ENCODE results near the gene ARHGEF37. TPM values are rescaled to one million over a fixed set of nuclear protein-coding genes. Genes with fewer than 3 reads are reported as not detected.

ARHGEF37 gene
- total RNA-seq, 1 experiment from 2014 or later, result 0.64 TPM

GRCh38 chr5:149628221-149628620 lies 46.9 kb downstream of the ARHGEF37 start:
- peak; percentile 37 for DNase-seq (ENCODE audit: low spot score)
- H3K27ac ChIP-seq (ENCODE audit: low read depth, low read length, poor library complexity, severe bottlenecking), result no peak overlapping the region
- intact Hi-C loops (cut with micrococcal nuclease; ENCODE audit: unreplicated experiment), result no loop called here

GRCh38 chr5:149628846-149629388 lies 47.6 kb downstream of the ARHGEF37 start:
- no TSS peak for BruUV-seq (replicated peaks)
- H3K27ac ChIP-seq (ENCODE audit: low read depth, low read length, poor library complexity, severe bottlenecking), result no peak overlapping the region
- CTCF ChIA-PET, result interaction anchor here (0.9 kb wide), 1 partner anchor 10 kb away, joined by 5 read pairs; no protein-coding TSS in a partner anchor

More at GRCh38 chr5:149628221-149628620, 46.9 kb downstream of the ARHGEF37 start:
- CTCF ChIA-PET, result interaction anchor here (0.9 kb wide), 1 partner anchor 10 kb away, joined by 5 read pairs; no protein-coding TSS in a partner anchor
- BruUV-seq (replicated peaks), result no TSS peak
- no peak overlapping the region for H3K4me3 ChIP-seq (ENCODE audit: low read depth, low read length, poor library complexity, severe bottlenecking)
- no peaks in the 10 kb centered on the region for H3K36me3 ChIP-seq (ENCODE audit: insufficient read depth, low read length, poor library complexity, severe bottlenecking)
- TF ChIP-seq CTCF (conservative IDR thresholded peaks at IDR 0.05; ENCODE audit: low read depth, low read length), result no peak
- TF ChIP-seq EZH2 (IDR thresholded peaks at IDR 0.05; ENCODE audit: borderline replicate concordance, low read depth, low read length, poor library complexity, severe bottlenecking), result no peak
- no peaks in the 10 kb centered on the region for H3K9me3 ChIP-seq (ENCODE audit: low read depth, low read length, poor library complexity, severe bottlenecking)
- no peaks in the 10 kb centered on the region for H3K27me3 ChIP-seq (replicated peaks; ENCODE audit: insufficient read depth, low read depth, low read length, poor library complexity)
- POLR2A ChIA-PET (ENCODE audit: low non-redundant PET), result interaction anchor here (0.6 kb wide), 1 partner anchor 334 kb away, joined by 3 read pairs; no protein-coding TSS in a partner anchor
- H3K4me1 ChIP-seq (ENCODE audit: insufficient read depth, low read length, poor library complexity, severe bottlenecking), result no peaks in the 10 kb centered on the region

GRCh38 chr5:149629421-149629820 lies 48.1 kb downstream of the ARHGEF37 start:
- Histone ChIP-seq H3K9me3 (ENCODE audit: low read depth, low read length, poor library complexity, severe bottlenecking) (no peaks in the 10 kb centered on the region), H3K4me3 (ENCODE audit: low read depth, low read length, poor library complexity, severe bottlenecking) (no peak overlapping the region), H3K36me3 (ENCODE audit: insufficient read depth, low read length, poor library complexity, severe bottlenecking) (no peaks in the 10 kb centered on the region), H3K4me1 (ENCODE audit: insufficient read depth, low read length, poor library complexity, severe bottlenecking) (no peaks in the 10 kb centered on the region), H3K27ac (ENCODE audit: low read depth, low read length, poor library complexity, severe bottlenecking) (no peak overlapping the region), H3K27me3 (replicated peaks; ENCODE audit: insufficient read depth, low read depth, low read length, poor library complexity) (no peaks in the 10 kb centered on the region)
- intact Hi-C loops (cut with micrococcal nuclease; ENCODE audit: unreplicated experiment), result no loop called here
- no TSS peak for BruUV-seq (replicated peaks)
- CTCF ChIA-PET, result no interaction called here
- DNase-seq (ENCODE audit: low spot score), result no peak
- POLR2A ChIA-PET (ENCODE audit: low non-redundant PET), result no interaction called here
- TF ChIP-seq EZH2 (IDR thresholded peaks at IDR 0.05; ENCODE audit: borderline replicate concordance, low read depth, low read length, poor library complexity, severe bottlenecking) (no peak), CTCF (conservative IDR thresholded peaks at IDR 0.05; ENCODE audit: low read depth, low read length) (no peak)

More at GRCh38 chr5:149628846-149629388, 47.6 kb downstream of the ARHGEF37 start:
- Histone ChIP-seq H3K4me1 (ENCODE audit: insufficient read depth, low read length, poor library complexity, severe bottlenecking) (no peaks in the 10 kb centered on the region), H3K36me3 (ENCODE audit: insufficient read depth, low read length, poor library complexity, severe bottlenecking) (no peaks in the 10 kb centered on the region), H3K9me3 (ENCODE audit: low read depth, low read length, poor library complexity, severe bottlenecking) (no peaks in the 10 kb centered on the region), H3K4me3 (ENCODE audit: low read depth, low read length, poor library complexity, severe bottlenecking) (no peak overlapping the region), H3K27me3 (replicated peaks; ENCODE audit: insufficient read depth, low read depth, low read length, poor library complexity) (no peaks in the 10 kb centered on the region)
- POLR2A ChIA-PET (ENCODE audit: low non-redundant PET), result interaction anchor here (0.6 kb wide), 1 partner anchor 333 kb away, joined by 3 read pairs; no protein-coding TSS in a partner anchor
- DNase-seq (ENCODE audit: low spot score), result no peak
- intact Hi-C loops (cut with micrococcal nuclease; ENCODE audit: unreplicated experiment), result no loop called here
- TF ChIP-seq EZH2 (IDR thresholded peaks at IDR 0.05; ENCODE audit: borderline replicate concordance, low read depth, low read length, poor library complexity, severe bottlenecking) (no peak), CTCF (conservative IDR thresholded peaks at IDR 0.05; ENCODE audit: low read depth, low read length) (no peak)

Data from A673 (cell line).